GM21825 (cell line): ENCODE data around the gene KDM3B.
"Not testable (repeated sequence)": the region's sequence is repeated elsewhere in the genome, so short reads cannot be mapped to it uniquely, and the experiment has no call there.

Experiments used
- ATAC-seq: cut with Tn5 transposase; IDR thresholded peaks from one replicate; pipeline ENCODE4 v1.9.1; 2021; ENCODE audit warnings: mild to moderate bottlenecking, moderate library complexity; ENCODE audit not compliant: unreplicated experiment

The KDM3B gene

GRCh38 chr5:138464388-138465260 is 112.1 kb downstream of the KDM3B start:
- peak; percentile 70 for ATAC-seq

- ATAC-seq, result peak; percentile 50
Observed at GRCh38 chr5:138465261-138466124, 113.0 kb downstream of the KDM3B start, which contains the start of gene EGR1. EGR1 (plus strand) TSS chr5:138465479; CDS start chr5:138465762, 283 bp downstream.

- no peak for ATAC-seq
Observed at GRCh38 chr5:138466125-138466899, 113.8 kb downstream of the KDM3B start.

- no peak for ATAC-seq
Observed at GRCh38 chr5:138466900-138467710, 114.6 kb downstream of the KDM3B start.

- ATAC-seq, result no peak
Observed at GRCh38 chr5:138467711-138468132, 115.2 kb downstream of the KDM3B start.

DNA sequence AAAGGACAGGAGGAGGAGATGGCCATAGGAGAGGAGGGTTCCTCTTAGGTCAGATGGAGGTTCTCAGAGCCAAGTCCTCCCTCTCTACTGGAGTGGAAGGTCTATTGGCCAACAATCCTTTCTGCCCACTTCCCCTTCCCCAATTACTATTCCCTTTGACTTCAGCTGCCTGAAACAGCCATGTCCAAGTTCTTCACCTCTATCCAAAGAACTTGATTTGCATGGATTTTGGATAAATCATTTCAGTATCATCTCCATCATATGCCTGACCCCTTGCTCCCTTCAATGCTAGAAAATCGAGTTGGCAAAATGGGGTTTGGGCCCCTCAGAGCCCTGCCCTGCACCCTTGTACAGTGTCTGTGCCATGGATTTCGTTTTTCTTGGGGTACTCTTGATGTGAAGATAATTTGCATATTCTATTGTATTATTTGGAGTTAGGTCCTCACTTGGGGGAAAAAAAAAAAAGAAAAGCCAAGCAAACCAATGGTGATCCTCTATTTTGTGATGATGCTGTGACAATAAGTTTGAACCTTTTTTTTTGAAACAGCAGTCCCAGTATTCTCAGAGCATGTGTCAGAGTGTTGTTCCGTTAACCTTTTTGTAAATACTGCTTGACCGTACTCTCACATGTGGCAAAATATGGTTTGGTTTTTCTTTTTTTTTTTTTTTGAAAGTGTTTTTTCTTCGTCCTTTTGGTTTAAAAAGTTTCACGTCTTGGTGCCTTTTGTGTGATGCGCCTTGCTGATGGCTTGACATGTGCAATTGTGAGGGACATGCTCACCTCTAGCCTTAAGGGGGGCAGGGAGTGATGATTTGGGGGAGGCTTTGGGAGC is 115.9 kb downstream of the KDM3B start:
- no peak for ATAC-seq

DNA sequence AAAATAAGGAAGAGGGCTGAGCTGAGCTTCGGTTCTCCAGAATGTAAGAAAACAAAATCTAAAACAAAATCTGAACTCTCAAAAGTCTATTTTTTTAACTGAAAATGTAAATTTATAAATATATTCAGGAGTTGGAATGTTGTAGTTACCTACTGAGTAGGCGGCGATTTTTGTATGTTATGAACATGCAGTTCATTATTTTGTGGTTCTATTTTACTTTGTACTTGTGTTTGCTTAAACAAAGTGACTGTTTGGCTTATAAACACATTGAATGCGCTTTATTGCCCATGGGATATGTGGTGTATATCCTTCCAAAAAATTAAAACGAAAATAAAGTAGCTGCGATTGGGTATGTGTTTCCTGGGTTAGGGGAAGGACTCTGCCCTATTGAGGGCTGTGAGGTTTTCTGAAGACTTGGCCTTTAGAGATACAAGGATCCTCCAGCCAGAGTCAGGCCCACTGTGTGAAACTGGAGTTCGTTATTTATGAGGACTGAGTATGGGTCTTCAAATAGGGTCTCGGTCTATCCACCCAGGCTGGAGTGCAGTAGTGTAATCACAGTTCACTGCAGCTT is 116.6 kb downstream of the KDM3B start:
- ATAC-seq, result no peak

DNA sequence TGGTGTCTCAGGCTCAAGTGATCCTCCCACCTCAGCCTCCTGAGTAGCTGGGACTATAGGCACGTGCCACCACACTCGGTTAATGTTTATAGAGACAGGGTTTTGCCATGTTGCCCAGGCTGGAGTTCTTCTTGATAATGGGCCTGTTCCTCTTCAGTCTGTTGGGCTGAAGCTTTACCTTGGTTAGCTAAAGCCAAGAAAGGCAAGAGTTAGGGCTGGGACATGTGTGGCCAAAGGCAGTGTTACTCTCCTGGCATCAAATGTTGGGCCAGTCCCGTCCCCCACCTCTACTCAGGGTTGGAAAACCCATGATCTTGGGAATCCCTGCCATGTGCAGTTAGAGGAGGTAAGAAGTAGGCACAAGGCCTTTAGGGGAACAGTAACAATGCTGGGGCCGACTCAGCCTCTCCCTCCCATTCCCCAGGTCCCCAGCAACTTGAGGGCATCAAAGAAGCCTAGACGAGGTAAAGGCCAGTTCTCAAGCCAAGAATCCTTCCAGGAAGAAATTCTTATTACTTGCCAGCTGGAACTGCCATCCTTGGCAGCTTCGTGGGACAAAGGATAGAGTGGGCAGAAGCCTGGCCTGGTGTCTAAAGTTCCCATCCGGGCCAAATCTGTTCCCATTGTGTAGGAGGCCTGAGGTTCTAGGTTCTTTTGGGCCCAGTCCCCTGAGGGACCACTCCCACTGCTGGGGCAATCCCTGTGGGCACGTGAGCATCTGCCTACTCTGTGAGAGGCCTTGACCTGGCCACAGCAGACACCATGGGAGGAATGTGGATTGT is 117.2 kb downstream of the KDM3B start:
- no peak for ATAC-seq

- ATAC-seq, result no peak
Observed at GRCh38 chr5:138470322-138471051, 118.0 kb downstream of the KDM3B start.

GRCh38 chr5:138471052-138471361 is 118.5 kb downstream of the KDM3B start:
- no peak for ATAC-seq

DNA sequence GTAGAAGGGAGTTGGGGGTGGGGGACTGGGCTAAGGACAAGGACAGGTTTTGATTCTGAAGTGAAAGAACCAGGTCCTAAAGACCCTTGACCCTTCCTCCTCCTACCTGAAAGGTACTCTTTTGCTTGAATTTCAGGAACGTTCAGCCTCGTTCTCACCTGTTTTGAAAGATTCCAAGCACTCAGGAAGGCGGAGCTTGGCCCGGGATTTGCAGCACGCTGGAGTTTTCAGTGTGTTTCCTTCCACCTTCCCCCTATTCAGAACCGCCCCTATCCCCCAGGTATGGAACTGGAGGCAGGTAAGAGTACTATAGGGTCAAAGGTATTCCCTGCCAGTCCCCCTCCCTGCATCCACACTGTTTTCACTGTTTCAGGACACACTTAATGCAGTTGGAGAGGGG is 119.9 kb downstream of the KDM3B start:
- no peak for ATAC-seq

- ATAC-seq, result not testable (repeated sequence)
Observed at GRCh38 chr5:138473151-138473550, 120.7 kb downstream of the KDM3B start.

DNA sequence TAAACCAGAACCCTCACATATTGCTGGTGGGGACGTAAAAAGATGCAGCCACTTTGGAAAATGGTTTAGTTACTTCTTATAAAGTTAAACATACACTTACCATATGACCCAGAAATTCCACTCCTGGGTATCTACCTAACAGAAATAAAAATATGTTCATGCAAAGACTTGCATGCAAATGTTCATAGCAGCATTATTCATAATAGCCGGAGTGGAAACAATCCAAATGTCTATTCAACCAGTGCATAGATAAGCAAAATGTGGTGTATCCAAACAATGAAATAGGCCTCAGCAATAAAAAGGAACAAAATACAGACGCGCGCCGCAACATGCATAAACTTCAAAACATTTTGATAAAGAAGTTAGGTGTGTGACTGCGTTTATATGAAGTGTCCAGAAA is 124.4 kb downstream of the KDM3B start:
- ATAC-seq, result no peak

DNA sequence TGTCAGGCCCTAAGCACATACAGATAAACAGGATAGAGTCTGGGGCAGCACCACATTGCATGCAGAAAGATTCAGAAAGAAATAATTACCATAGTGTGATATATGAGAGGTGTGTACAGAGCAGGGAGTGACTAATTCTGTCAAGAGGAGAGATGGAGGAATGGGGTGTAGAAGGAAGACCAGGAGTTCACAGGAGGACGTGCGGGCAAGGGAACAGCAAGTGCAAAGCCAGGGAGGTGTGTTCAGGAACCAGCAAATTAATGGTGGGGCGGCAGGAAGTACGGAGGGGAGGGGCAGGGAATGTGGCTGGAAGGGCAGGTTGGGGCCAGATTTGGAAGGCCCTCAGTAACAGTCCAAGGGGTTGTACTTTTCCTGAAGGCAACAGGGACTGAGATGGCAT is 130.2 kb downstream of the KDM3B start:
- ATAC-seq, result no peak
